LNCaP clone FGC (cell line): ENCODE measurements around the gene TIAM1.

ENCODE experiments used
- DNase-seq: peaks from one replicate; pipeline ENCODE4 v3.0.0-alpha.2; 2011; ENCODE audit warnings: low read depth
- H3K4me3 ChIP-seq: 2 replicates; pipeline ENCODE4 v1.5.1; 2011; ENCODE audit warnings: mild to moderate bottlenecking, low read depth, low read length, control low read depth
- CTCF ChIP-seq: IDR thresholded peaks from 2 replicates; pipeline ENCODE4 v1.5.1; 2012; ENCODE audit warnings: mild to moderate bottlenecking; ENCODE audit not compliant: control insufficient read depth, insufficient read depth; ENCODE audit errors: extremely low read depth

TIAM1 gene

GRCh38 chr21:31340514-31340913 lies 3.5 kb downstream of the TIAM1 start:
- TF ChIP-seq CTCF = no peak
- DNase-seq = no peak
- H3K4me3 ChIP-seq = no peak overlapping the region

- no peak for DNase-seq
- H3K4me3 ChIP-seq = no peak overlapping the region
- no peak for TF ChIP-seq CTCF
Observed at GRCh38 chr21:31339721-31340120, 4.3 kb downstream of the TIAM1 start.

GRCh38 chr21:31338908-31339368 lies 5.1 kb downstream of the TIAM1 start:
- no peak for TF ChIP-seq CTCF
- H3K4me3 ChIP-seq = no peak overlapping the region
- no peak for DNase-seq

- no peak overlapping the region for H3K4me3 ChIP-seq
- TF ChIP-seq CTCF = no peak
- peak; percentile 3 for DNase-seq
Observed at GRCh38 chr21:31337996-31338907, 5.8 kb downstream of the TIAM1 start.

- no peak for TF ChIP-seq CTCF
- DNase-seq = no peak
- H3K4me3 ChIP-seq = no peak overlapping the region
Observed at GRCh38 chr21:31337086-31337485, 7.0 kb downstream of the TIAM1 start.

- DNase-seq = no peak
Observed at GRCh38 chr21:31336739-31337040, 7.4 kb downstream of the TIAM1 start.

More at GRCh38 chr21:31336739-31337040, 7.4 kb downstream of the TIAM1 start:
- no peak overlapping the region for H3K4me3 ChIP-seq
- TF ChIP-seq CTCF = no peak
